Fibroblast of mammary gland (primary cell): ENCODE results near the gene CSTPP1.

Experiments used
- DNase-seq: peaks from one replicate; pipeline ENCODE4 v3.0.0-alpha.2; 2010; ENCODE audit warnings: low read depth
- H3K4me3 ChIP-seq: 2 replicates; pipeline ENCODE4 v1.5.1; 2011; ENCODE audit warnings: low read depth, mild to moderate bottlenecking, low read length, moderate library complexity; ENCODE audit not compliant: control insufficient read depth
- TF ChIP-seq, protein P1 (sequence below): conservative IDR thresholded peaks from 2 replicates; pipeline ENCODE4 v1.5.1; 2011; ENCODE audit warnings: low read depth, low read length, inconsistent platforms; ENCODE audit not compliant: control insufficient read depth, insufficient read depth

CSTPP1 gene

DNA sequence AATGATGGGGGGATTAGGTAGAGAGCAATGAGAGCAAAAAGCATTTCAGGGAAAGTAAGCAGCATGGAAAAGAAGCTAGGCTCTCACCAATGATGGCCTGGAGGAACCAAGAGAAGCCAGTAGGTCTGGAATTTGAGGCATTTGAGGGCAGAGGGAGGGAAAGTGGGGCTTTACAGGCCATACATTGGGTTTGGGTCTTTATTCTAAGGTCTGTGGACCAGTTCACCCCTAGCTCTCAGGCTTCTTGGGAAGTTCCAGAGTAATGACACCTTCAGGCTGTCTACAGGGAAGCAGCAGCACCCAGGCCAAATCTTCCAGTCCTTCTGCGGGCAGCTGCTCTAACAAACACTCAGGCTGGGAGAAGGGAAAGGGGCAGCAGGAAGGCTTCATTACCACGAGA lies 210.7 kb downstream of the CSTPP1 start:
- no peak for DNase-seq
- no peak overlapping the region for H3K4me3 ChIP-seq
- TF ChIP-seq, protein P1, sequence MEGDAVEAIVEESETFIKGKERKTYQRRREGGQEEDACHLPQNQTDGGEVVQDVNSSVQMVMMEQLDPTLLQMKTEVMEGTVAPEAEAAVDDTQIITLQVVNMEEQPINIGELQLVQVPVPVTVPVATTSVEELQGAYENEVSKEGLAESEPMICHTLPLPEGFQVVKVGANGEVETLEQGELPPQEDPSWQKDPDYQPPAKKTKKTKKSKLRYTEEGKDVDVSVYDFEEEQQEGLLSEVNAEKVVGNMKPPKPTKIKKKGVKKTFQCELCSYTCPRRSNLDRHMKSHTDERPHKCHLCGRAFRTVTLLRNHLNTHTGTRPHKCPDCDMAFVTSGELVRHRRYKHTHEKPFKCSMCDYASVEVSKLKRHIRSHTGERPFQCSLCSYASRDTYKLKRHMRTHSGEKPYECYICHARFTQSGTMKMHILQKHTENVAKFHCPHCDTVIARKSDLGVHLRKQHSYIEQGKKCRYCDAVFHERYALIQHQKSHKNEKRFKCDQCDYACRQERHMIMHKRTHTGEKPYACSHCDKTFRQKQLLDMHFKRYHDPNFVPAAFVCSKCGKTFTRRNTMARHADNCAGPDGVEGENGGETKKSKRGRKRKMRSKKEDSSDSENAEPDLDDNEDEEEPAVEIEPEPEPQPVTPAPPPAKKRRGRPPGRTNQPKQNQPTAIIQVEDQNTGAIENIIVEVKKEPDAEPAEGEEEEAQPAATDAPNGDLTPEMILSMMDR: no peak

DNA sequence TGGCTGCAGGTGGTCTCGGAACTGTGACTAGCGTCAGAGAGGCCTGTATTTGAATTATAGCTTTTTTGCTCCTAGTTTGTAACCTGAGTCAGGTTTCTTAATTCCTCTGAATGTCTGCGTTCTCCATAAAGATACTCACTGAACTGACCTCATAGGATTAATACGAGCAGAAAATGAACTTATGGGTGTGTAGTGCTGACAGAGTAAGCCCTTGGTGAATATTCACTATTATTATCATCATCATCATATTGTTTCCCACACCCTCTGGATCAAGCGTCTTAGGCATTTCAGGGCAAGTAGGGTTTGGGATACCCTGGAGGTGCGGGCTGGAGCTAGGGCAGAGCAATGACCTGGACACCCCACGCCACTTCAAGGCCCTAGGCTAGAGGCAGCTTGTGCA lies 211.1 kb downstream of the CSTPP1 start:
- TF ChIP-seq, protein P1: no peak
- DNase-seq: no peak
- no peak overlapping the region for H3K4me3 ChIP-seq

GRCh38 chr11:47148270-47148669 lies 211.7 kb downstream of the CSTPP1 start:
- no peak for DNase-seq
- TF ChIP-seq, protein P1: no peak
- H3K4me3 ChIP-seq: no peak overlapping the region

DNA sequence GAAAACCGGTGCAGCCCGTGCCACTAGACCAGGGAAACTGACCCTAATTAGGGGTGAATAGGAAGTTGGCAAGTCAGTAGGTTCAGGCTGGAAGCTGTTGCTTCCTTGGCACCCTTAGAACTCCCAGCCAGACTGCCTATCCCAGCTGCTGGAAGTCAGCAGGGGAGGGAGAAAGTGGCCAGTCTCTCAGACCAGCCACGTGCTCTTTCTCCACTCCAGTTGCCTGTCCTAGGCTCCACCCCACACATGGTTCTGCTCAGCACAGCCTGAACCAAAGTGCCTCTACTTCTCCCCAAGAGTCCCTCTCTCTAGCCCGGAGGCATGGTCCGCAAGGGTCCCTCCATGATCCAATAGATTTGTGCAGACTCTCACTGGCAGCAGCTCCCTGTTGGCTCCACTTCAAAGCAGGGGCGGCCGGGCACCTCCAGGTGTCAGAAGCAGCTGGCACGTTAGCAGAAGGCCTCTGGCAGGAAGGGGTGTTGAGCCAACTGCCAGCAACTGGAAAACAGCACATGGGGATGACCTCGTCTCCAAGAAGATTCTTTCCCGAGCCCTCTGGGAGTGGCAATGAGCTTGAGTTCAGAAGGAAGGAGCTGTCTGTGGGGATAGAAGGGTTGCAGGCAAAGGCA lies 212.5 kb downstream of the CSTPP1 start:
- H3K4me3 ChIP-seq: no peak overlapping the region
- TF ChIP-seq, protein P1: no peak
- no peak for DNase-seq

GRCh38 chr11:47149782-47150181 lies 213.2 kb downstream of the CSTPP1 start:
- no peak for DNase-seq
- no peak overlapping the region for H3K4me3 ChIP-seq
- TF ChIP-seq, protein P1: no peak

GRCh38 chr11:47152126-47152952 lies 215.8 kb downstream of the CSTPP1 start:
- H3K4me3 ChIP-seq: no peak overlapping the region
- no peak for DNase-seq
- TF ChIP-seq, protein P1: no peak
